Activated CD8-positive, alpha-beta memory T cell treated with anti-CD3 and anti-CD28 coated beads for 24 hours (primary cell): ENCODE data around the gene ZNF423.

ENCODE experiments used
- DNase-seq: peaks from one replicate; pipeline ENCODE4 v3.0.0-alpha.2; 2020

Gene ZNF423

GRCh38 chr16:49463529-49463928 lies 392.4 kb downstream of the ZNF423 start:
- DNase-seq = peak; percentile 75

DNA sequence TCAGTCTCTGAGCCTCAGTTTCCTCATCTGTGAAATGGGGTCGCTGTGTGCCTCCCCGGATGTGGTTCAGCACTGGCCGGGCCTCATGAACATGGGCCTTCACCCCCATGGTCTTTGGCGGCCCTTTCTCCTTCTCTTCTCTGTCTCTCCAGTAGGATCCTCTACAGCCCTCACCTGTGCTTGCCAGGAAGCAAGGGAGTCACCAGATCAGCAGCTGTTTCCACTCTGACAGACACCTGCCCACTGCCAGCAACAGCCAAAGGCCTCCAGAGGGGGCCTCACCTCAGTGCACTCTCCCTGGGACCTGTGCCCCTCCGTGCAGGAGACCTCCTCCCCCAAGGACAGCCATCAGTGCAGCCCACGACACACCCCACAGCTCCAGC lies 392.9 kb downstream of the ZNF423 start:
- peak; percentile 58 for DNase-seq

DNA sequence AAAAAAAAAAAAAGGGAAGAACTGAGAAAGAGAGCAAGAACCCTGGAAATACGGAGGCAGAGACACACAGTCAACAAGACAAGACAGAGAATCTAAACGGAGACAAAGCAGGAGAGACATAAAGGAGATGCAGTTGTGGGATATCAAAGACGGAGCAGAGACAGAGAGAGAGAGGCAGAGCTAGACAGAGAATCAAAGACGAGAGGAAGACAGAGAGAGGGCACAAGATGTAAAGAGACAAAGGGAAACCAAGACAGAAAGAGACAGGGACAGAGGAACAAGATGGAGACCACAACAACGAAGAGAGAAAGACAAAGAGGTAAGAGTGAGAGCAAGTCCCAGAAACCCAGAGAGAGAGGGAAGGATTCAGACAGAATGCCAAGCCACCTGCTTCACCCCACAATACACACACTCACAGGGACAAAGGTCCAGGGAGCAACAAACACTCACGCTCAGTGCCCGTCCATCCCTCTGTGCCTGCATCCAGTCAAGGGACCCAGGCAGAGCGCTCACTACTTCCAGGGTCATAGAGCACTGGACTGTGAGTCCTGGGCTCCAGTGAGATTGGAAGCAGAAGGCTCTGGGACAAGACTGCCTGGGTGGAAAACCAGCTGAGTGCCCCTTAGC lies 393.4 kb downstream of the ZNF423 start:
- DNase-seq = peak; percentile 56

GRCh38 chr16:49461517-49461951 lies 394.4 kb downstream of the ZNF423 start:
- DNase-seq = peak; percentile 56

DNA sequence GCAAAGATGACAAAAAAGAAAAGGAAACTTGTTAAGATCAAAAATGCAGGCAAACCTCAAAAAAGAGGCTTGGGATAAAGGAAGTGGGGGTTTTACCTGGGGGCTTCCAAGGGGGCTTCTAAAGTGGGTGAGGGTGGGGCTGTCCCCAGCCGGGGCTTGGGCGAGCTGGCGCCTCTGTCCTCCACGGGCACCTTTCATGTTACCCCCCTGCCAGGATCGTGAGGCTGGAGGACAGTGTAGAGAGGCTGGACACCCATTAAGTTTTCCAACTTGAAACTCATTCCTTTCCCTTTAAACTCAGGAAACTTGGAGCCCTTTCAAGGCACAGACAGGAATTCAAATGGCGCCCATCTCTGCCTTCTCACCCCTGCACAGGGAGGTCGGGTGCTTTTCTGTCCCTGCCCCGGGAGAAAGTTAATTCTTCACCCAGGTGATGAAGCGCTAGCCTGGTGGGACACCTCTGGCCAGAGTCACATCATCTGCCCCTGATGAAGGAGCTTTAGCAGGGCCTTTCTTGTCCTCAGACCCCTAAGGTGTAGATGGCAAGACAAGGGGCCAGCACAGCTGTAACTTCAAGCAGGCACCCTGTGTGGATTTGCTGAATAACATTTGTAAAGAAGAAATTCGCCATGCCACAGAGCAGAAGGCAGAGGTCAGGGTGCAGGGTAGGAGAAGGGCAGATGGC lies 395.0 kb downstream of the ZNF423 start:
- peak; percentile 57 for DNase-seq

GRCh38 chr16:49459953-49460735 lies 395.8 kb downstream of the ZNF423 start:
- DNase-seq = peak; percentile 49

GRCh38 chr16:49458656-49459445 lies 397.1 kb downstream of the ZNF423 start:
- DNase-seq = peak; percentile 19

DNA sequence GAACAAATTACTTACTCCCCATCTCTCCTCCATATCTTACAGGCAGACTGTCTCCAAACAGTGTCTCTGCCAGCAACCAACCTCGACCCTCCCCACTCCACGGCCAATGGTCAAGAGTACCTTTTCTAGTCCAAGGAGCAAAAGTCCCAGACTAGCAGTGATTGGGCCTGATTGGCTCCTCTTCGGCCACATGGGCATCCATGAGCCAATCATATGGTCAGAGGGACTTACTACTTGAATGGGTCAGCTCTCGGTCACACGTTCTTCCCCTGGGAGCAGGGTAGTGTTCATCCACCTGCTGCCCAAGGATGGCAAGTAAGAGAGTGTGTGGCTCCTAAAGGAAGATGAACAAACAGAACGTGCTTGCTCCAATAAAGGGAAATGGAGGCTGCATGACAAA lies 397.7 kb downstream of the ZNF423 start:
- DNase-seq = peak; percentile 17

- DNase-seq = peak; percentile 24
Measured at GRCh38 chr16:49457196-49457595, 398.7 kb downstream of the ZNF423 start.

DNA sequence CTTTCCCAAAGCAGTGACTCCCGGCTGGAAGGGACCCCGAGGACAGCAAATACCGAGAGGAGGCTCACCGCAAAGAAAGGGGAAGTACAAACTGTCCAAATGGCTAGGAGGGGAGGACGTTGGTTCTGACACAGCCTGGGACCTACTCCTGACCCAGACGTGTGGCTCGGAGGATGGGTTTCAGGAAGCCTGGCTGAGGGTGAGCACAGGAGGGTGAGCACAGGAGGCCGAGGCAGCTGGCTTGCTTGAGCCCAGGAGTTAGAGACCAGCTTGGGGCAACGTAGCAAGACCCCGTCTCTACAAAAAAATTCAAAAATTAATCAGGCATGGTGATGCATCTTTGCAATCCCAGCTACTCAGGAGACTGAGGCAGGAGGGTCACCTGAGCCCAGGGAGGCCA lies 399.1 kb downstream of the ZNF423 start:
- DNase-seq = peak; percentile 32

- peak; percentile 28 for DNase-seq
Measured at GRCh38 chr16:49455991-49456745, 399.7 kb downstream of the ZNF423 start.

GRCh38 chr16:49455181-49455990 lies 400.5 kb downstream of the ZNF423 start:
- DNase-seq = peak; percentile 30

DNA sequence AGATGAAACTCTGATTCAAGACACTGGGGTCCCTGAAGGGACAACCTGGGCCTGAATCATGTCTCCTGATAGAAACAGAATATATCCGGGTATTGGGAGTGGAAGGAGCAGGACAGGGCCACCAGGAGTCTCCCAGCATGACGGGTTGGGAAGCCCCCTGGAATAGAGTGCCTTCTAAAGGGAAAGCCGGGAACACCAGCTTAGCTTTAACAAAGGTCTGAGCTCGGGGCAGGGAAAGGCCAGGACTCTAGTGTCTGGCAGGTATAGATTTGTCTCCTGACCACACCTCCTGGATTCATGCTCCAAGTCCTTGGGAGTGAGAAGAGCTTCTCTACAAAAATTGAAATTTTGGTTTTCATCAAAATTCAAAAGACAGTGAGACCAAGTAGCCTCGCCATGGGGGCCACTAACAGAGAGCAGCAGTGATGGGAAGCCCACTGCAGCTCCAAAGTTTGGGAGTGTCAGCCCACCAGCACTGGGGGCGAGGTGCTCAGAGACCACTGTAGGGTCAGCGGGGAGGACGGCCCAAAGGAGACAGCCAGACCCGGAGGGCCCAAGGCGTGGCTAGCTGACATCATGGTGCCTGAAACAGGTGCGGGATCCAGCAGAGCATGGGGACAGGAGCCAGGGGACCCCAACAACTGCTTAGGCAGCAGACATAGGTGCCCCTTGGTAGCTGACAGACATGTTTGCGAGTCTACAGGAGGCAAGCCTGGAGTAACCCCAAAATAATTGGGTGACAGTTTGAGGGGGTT lies 401.3 kb downstream of the ZNF423 start:
- no peak for DNase-seq

DNA sequence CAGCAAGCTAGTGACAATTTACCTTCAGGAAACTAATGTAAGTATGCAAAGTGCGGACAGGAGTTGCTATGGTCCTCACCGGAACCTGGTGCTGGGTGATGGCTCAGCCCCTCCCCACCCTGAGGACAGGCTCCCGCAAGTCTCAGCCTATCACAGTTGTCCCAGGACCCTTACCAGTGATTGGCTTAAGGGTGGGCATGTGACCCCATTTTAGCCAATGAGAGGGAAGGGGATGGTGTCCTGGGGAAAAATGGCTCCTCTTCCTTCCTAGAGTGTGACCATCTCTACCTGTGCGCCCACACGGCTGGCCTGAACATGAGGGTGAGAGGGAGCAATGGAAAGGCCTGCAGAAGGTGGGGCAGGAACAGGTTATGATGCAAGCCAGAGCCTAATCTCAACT lies 401.9 kb downstream of the ZNF423 start:
- no peak for DNase-seq

DNA sequence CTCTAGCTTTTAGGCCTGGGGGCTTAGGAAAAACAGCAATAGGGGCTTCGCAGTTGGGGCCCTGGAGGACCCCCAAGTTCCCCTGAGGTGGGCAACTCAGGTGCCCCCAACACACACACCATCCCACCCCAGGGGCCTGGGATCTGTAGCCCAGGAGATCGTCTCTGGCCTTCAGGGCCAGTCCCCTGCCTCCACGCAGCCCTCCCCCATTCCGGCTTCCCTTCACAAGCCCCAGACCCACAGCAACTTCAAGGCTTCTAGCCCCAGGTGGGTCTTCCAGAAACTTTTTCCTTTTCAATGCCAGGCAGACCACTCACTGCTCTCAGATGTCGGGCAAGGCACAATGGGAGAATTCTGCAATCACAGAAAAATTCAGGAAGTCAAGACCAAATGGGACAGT lies 402.9 kb downstream of the ZNF423 start:
- no peak for DNase-seq

GRCh38 chr16:49452578-49452977 lies 403.3 kb downstream of the ZNF423 start:
- DNase-seq = no peak

DNA sequence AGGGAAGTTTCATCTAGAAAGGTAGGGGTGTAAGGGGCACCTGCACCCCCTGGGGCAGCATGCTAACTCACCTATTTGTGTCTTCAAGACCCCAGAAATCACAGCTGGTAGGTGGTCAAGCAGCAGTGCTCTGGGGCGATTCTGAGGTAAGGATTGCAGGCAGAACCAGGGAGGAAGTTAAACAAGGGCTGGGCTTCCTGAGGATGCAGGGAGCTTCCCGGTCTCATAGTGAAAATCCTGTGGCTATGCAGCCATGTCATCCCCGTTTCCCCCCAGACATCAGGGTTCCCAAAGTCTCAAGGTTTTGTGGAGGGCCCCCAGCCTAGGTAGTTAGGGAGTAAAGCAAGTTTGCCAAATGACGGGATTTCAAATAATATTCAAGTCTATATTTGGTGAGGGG lies 403.8 kb downstream of the ZNF423 start:
- no peak for DNase-seq

GRCh38 chr16:49446805-49447204 lies 409.1 kb downstream of the ZNF423 start:
- no peak for DNase-seq

DNA sequence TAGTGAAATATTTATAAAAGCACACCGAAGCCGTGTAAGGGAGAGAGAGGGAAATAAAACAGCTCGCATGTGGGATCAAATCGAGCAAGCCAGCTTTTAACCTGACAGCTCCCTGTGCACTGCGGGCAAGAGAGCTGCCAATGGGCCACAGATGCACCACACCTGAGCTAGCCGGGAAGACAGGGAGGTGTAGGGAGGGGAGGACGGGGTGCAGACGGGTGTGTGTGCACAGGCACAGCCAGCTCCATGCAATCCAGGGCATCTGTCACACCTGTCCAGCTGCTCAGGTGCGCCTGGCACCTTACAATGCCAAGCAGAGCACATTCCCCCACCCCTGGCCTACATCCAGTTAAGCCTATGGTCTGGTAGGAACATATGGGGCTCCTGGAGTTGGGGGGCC lies 412.3 kb downstream of the ZNF423 start:
- DNase-seq = no peak

DNA sequence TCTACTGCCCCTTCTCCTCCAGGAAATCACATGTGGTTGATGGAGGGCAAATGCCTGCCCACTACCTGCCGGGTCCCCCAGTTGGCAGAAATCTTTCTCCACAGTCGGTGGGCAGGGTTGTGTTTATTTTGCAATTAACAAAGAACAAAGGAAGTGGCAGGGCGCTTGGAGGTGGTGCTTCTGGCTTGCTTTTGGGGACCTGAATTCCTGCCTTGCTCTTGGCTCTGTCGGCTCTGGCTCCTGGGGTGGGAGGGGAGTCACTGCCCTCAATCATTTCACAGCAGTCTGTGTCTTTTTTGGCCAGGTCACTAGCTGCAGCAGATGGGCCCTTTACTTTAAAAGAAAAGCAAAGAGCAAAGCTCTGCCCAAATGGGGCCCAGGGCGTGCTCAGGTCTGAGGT lies 413.1 kb downstream of the ZNF423 start:
- no peak for DNase-seq

GRCh38 chr16:49441366-49441780 lies 414.5 kb downstream of the ZNF423 start:
- peak; percentile 81 for DNase-seq
